CD4-positive, alpha-beta memory T cell (primary cell): ENCODE data around the gene KRTAP10-1. TPM values are rescaled to one million over a fixed set of nuclear protein-coding genes. Genes with fewer than 3 reads are reported as not detected.
A peak's percentile ranks its signal among the peaks of the same experiment; 100 is the strongest.

ENCODE experiments used
- CTCF ChIA-PET: fragments of 350-600 bp; sonication (Branson Sonifier 250); formaldehyde crosslinking; loops from one replicate; lab custom pipeline; 2021; ENCODE audit warnings: inconsistent platforms; ENCODE audit not compliant: partially characterized antibody; lab: Charles Lee
- POLR2A ChIA-PET: fragments of 350-600 bp; sonication (Branson Sonifier 250); formaldehyde crosslinking; loops from one replicate; lab custom pipeline; 2021; ENCODE audit not compliant: partially characterized antibody; lab: Charles Lee
- DNase-seq, 5 donors: peaks; one replicate each; pipeline versions ENCODE4 v3.0.0 to v3.0.0-alpha.2; 2020 to 2022; ENCODE audit warnings: mixed read lengths in 1 of 5
- H3K27ac ChIP-seq: one replicate; pipeline ENCODE4 v1.7.0; 2013; ENCODE audit warnings: low read depth, low read length
- H3K27me3 ChIP-seq: 2 replicates; pipeline ENCODE4 v1.7.0; 2013; ENCODE audit warnings: mild to moderate bottlenecking, low read length, moderate library complexity; ENCODE audit not compliant: insufficient read depth
- H3K36me3 ChIP-seq: 2 replicates; pipeline ENCODE4 v1.7.0; 2013; ENCODE audit warnings: mild to moderate bottlenecking, low read length, moderate library complexity; ENCODE audit not compliant: insufficient read depth
- H3K4me1 ChIP-seq: 2 replicates; pipeline ENCODE4 v1.7.0; 2013; ENCODE audit warnings: mild to moderate bottlenecking, low read length, moderate library complexity; ENCODE audit not compliant: insufficient read depth
- H3K4me3 ChIP-seq, 2 donors: one replicate each; pipeline ENCODE4 v1.7.0; 2013; ENCODE audit warnings: low read length in 2 of 2, mild to moderate bottlenecking in 1 of 2
- H3K9me3 ChIP-seq, 2 donors: one replicate each; pipeline ENCODE4 v1.7.0; 2013; ENCODE audit warnings: low read length in 2 of 2, control low read depth in 1 of 2; ENCODE audit not compliant: control insufficient read depth in 1 of 2
- H3K27ac Mint-ChIP-seq, 7 donors: one replicate each; pipeline ENCODE4 v1.8.0; 2020 to 2021; ENCODE audit warnings: mixed read lengths in 7 of 7, mild to moderate bottlenecking in 6 of 7, inconsistent platforms in 3 of 7, moderate library complexity in 3 of 7
- H3K27me3 Mint-ChIP-seq, 2 donors: one replicate each; pipeline ENCODE4 v1.8.0; 2020 to 2021; ENCODE audit warnings: mixed read lengths in 2 of 2
- H3K36me3 Mint-ChIP-seq, 2 donors: one replicate each; pipeline ENCODE4 v1.8.0; 2020 to 2021; ENCODE audit warnings: mixed read lengths in 2 of 2, inconsistent platforms in 1 of 2, mild to moderate bottlenecking in 1 of 2
- H3K4me1 Mint-ChIP-seq, 4 donors: one replicate each; pipeline ENCODE4 v1.8.0; 2020 to 2021; ENCODE audit warnings: mixed read lengths in 4 of 4, mild to moderate bottlenecking in 1 of 4
- H3K4me3 Mint-ChIP-seq, 8 donors: one replicate each; pipeline ENCODE4 v1.8.0; 2020 to 2021; ENCODE audit warnings: mixed read lengths in 8 of 8, mild to moderate bottlenecking in 7 of 8, moderate library complexity in 6 of 8, inconsistent platforms in 3 of 8
- H3K9me3 Mint-ChIP-seq, 8 donors: one replicate each; pipeline ENCODE4 v1.8.0; 2020 to 2021; ENCODE audit warnings: mixed read lengths in 8 of 8, mild to moderate bottlenecking in 5 of 8, inconsistent platforms in 3 of 8, moderate library complexity in 1 of 8
- intact Hi-C: fragments of 100-400 bp; cut with micrococcal nuclease; formaldehyde crosslinking; loops from one replicate; pipeline ENCODE4 v1.15.1; 2023
- polyA plus RNA-seq, 2 donors: library from polyadenylated mRNA; unstranded; fragments of 300-500 nt; fragmentation: Illumina TruSeq; gene quantifications; one replicate each; pipeline ENCODE4 v1.2.3, GENCODE V29; 2021
- total RNA-seq, 2 experiments: library from RNA; stranded (reverse); gene quantifications; one replicate each; pipeline ENCODE4 v1.2.3, GENCODE V29; 2021

Gene KRTAP10-1
- total and polyA plus RNA-seq, 4 experiments from 2014 or later: not detected

DNA sequence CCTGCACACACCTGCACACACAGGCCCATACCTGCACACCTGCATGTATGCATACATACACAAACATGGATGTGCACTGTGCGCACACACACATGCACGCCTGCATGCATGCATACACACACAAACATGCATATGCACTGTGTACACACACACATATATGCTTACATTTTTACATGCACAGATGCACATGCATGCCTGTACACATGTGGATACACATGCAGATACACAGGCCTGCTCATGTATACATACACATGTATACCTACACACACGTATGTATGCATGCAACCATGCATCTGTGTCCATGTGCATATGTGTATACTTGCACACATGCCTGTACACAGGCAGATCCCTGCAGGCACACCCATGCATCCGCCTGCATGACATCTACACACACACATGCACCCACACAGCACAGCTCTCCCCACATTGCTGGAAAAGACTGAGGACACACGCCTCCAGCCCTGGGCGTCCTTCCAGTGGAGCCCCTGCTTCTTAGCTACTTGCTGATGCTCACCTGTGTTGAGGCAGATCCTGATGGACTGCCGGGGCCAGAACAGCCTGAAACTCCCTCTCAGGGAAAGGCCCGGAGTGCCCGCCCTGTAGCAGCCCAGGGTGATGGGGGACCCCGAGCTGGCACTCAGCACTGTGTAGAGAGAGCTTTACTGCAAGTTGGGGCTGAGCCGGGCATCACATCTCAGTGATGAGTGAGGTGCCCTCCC lies 28.6 kb downstream of the KRTAP10-1 start:
- intact Hi-C loops: loop anchor here (2.0 kb wide), 1 partner anchor 421 kb away; no protein-coding TSS in a partner anchor
- H3K27me3 Mint-ChIP-seq: no peaks in the 10 kb centered on the region
- no peaks in the 10 kb centered on the region for H3K36me3 Mint-ChIP-seq
- Histone ChIP-seq H3K27me3 (no peaks in the 10 kb centered on the region), H3K9me3 (no peaks in the 10 kb centered on the region), H3K27ac (no peak overlapping the region), H3K4me1 (peaks cover 10% of the 10 kb centered on the region), H3K4me3 (no peak overlapping the region), H3K36me3 (no peaks in the 10 kb centered on the region)
- H3K9me3 Mint-ChIP-seq: no peaks in the 10 kb centered on the region
- peak overlapping the region in 6 of 8 donors; percentile 36 to 67 (median 50) for H3K4me3 Mint-ChIP-seq
- POLR2A ChIA-PET: interaction anchor here (1.0 to 2.5 kb wide), 6 partner anchors 36 to 290 kb away, joined by 3 to 20 read pairs (median 4); partner anchors contain the start of genes KRTAP12-4 and UBE2G2
- CTCF ChIA-PET: interaction anchor here (0.6 to 11.0 kb wide), 52 partner anchors 9 to 383 kb away, joined by 3 to 269 read pairs (median 4); partner anchors contain the start of genes KRTAP10-12, KRTAP12-3, SUMO3 and UBE2G2
- H3K4me1 Mint-ChIP-seq: peaks cover 0 to 1% (median 0%) of the 10 kb centered on the region in 4 donors
- DNase-seq: peak in 1 of 5 donors; percentile 9
- no peak overlapping the region for H3K27ac Mint-ChIP-seq

DNA sequence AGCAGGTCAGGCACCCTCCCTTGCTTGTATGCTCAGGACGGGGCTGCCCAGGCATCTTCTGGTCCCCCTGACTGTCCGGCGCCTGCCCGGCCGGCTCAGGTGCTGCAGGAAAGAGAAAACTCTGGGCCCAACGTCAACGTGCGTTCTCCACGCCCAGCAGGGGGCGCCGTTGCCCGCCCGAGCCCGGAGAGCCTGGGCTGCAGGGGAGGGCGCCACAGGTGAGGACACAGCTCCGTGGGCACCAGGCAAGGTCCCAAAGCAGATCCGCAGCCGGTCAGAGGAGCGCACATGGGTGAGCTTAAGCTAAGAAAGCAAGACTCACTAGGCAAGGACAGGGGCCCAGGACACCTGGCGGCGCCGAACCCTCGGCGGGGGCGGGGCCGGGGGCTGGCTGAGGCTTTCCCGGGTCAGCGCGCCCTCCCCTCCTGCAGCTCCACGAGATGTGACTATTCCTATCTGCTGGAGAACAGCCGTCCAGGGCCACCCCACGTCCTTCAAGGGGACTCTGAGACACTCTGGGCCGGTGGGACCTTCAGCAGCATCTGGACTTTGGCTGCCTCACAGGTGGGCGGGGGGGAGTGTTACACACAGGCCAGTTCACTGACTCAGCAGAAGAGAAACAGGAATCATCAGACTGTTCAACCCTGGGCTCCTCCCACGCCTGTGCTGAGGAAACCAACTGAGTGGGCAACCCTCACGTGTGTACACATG lies 29.3 kb downstream of the KRTAP10-1 start:
- Histone ChIP-seq H3K36me3 (no peaks in the 10 kb centered on the region), H3K27me3 (no peaks in the 10 kb centered on the region), H3K4me1 (peaks cover 10% of the 10 kb centered on the region), H3K9me3 (no peaks in the 10 kb centered on the region), H3K4me3 (peak overlapping the region in 1 of 2 donors; percentile 51), H3K27ac (no peak overlapping the region)
- no peaks in the 10 kb centered on the region for H3K27me3 Mint-ChIP-seq
- POLR2A ChIA-PET: interaction anchor here (1.0 to 2.5 kb wide), 6 partner anchors 37 to 291 kb away, joined by 3 to 20 read pairs (median 4); partner anchors contain the start of genes KRTAP12-4 and UBE2G2
- H3K9me3 Mint-ChIP-seq: no peaks in the 10 kb centered on the region
- no peaks in the 10 kb centered on the region for H3K36me3 Mint-ChIP-seq
- peak overlapping the region in 7 of 8 donors; percentile 36 to 77 (median 67) for H3K4me3 Mint-ChIP-seq
- H3K27ac Mint-ChIP-seq: no peak overlapping the region
- peak; percentile 75 to 84 (median 81) for DNase-seq
- CTCF ChIA-PET: interaction anchor here (0.6 to 11.0 kb wide), 54 partner anchors 8 to 384 kb away, joined by 3 to 269 read pairs (median 4); partner anchors contain the start of genes KRTAP10-12, KRTAP12-3, SUMO3 and UBE2G2
- H3K4me1 Mint-ChIP-seq: peaks cover 0 to 1% (median 0%) of the 10 kb centered on the region in 4 donors
- intact Hi-C loops: loop anchor here (1.0 to 2.0 kb wide), 2 partner anchors 283 to 422 kb away; no protein-coding TSS in a partner anchor

DNA sequence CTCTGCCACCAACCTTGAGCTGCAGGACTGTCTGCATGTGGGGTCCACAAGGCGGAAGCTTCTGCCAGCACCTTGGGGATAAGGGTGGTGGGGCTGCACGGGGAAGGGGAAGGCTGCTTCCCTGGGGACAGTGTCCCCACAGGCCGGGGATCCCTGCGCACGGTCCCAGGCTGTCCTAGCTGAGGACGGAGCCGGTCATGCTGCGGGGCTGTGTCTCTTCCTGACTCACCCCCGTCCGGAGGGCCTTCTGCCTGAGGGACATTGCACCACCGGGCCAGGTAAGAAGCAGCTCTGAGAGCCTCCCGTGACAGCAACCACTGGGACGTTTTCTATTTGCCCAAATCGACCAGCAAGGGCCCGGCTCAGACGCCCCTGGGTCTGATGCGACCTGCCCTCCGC lies 29.9 kb downstream of the KRTAP10-1 start:
- Mint-ChIP-seq H3K4me1 (peaks cover 0 to 1% (median 0%) of the 10 kb centered on the region in 4 donors), H3K27ac (no peak overlapping the region), H3K27me3 (no peaks in the 10 kb centered on the region), H3K4me3 (peak overlapping the region in 1 of 8 donors; percentile 61), H3K36me3 (no peaks in the 10 kb centered on the region), H3K9me3 (no peaks in the 10 kb centered on the region)
- H3K36me3 ChIP-seq: no peaks in the 10 kb centered on the region
- H3K4me3 ChIP-seq: no peak overlapping the region
- DNase-seq: no peak
- H3K4me1 ChIP-seq: peaks cover 10% of the 10 kb centered on the region
- POLR2A ChIA-PET: interaction anchor here (1.0 to 2.5 kb wide), 6 partner anchors 37 to 291 kb away, joined by 3 to 20 read pairs (median 4); partner anchors contain the start of genes KRTAP12-4 and UBE2G2
- no peaks in the 10 kb centered on the region for H3K27me3 ChIP-seq
- no peaks in the 10 kb centered on the region for H3K9me3 ChIP-seq
- CTCF ChIA-PET: interaction anchor here (0.8 to 11.0 kb wide), 46 partner anchors 8 to 384 kb away, joined by 3 to 269 read pairs (median 4); partner anchors contain the start of genes KRTAP10-12, KRTAP12-3, SUMO3 and UBE2G2
- H3K27ac ChIP-seq: no peak overlapping the region
- intact Hi-C loops: loop anchor here (1.0 to 2.0 kb wide), 2 partner anchors 283 to 423 kb away; no protein-coding TSS in a partner anchor

DNA sequence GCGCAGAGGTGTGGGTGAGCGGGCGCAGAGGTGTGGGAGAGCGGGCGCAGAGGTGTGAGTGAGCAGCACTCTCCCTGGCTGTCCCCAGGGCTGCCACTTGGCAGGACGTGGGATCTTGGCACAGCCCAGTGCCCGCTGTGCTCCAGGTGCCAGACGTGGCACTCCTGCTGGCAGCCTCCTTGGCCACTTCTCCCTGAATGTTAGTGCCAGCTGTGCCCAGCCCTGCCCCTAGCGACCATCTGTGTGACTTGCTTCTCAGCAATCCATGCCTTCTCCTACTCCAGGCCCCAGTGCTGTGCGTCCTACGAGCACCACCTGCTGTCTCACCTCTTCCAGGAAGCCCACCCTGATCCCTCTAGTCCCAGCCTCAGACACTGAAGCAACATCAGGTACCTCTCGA lies 30.5 kb downstream of the KRTAP10-1 start:
- POLR2A ChIA-PET: interaction anchor here (2.4 to 2.5 kb wide), 2 partner anchors 233 to 284 kb away, joined by 14 to 20 read pairs; no protein-coding TSS in a partner anchor
- Histone ChIP-seq H3K4me3 (no peak overlapping the region), H3K27ac (no peak overlapping the region), H3K4me1 (peaks cover 10% of the 10 kb centered on the region), H3K9me3 (no peaks in the 10 kb centered on the region), H3K27me3 (no peaks in the 10 kb centered on the region), H3K36me3 (no peaks in the 10 kb centered on the region)
- Mint-ChIP-seq H3K27me3 (no peaks in the 10 kb centered on the region), H3K4me1 (no peaks in the 10 kb centered on the region), H3K9me3 (no peaks in the 10 kb centered on the region), H3K36me3 (no peaks in the 10 kb centered on the region), H3K27ac (no peak overlapping the region), H3K4me3 (peak overlapping the region in 1 of 8 donors; percentile 20)
- CTCF ChIA-PET: interaction anchor here (1.0 to 11.0 kb wide), 26 partner anchors 8 to 308 kb away, joined by 3 to 269 read pairs (median 6); partner anchors contain the start of genes KRTAP10-12, KRTAP12-3, SUMO3 and UBE2G2
- intact Hi-C loops: no loop called here
- DNase-seq: no peak

DNA sequence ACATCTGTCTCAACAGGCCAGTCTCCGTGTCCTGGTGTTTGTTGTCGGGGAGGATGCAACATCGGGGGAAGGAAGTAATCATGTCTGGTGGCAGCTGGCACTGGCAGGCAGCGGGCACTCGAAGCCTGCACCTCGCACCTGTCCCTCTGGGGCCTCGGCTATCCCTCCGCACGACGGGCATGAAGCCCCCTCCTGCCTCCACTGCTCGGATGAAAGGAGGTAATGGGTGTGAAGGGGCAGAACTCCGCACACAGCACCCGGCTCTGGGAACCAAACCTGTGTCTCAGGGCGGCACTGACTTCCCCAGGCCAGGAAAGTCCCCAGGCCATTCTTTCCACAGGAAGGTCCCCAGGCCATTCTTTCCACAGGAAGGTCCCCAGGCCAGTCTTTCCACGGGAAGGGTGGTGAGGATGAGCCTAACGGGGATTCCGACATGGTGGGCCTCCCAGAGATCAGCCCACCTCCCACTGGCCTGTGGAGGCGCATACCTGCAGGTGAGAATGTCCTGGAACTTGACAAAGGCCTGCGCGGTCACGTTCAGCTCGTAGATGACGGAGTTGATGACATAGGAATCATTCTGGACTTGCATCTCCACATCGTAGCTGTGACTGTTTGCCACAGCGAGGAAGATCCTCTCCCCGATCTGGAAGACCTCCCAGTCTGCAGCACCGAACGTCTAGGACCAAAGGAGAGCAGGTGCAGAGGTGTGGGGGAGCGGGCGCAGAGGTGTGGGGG lies 31.1 kb downstream of the KRTAP10-1 start:
- intact Hi-C loops: no loop called here
- POLR2A ChIA-PET: interaction anchor here (2.4 kb wide), 1 partner anchor 233 kb away, joined by 20 read pairs; no protein-coding TSS in a partner anchor
- Mint-ChIP-seq H3K27me3 (no peaks in the 10 kb centered on the region), H3K4me3 (no peak overlapping the region), H3K27ac (no peak overlapping the region), H3K9me3 (no peaks in the 10 kb centered on the region), H3K4me1 (no peaks in the 10 kb centered on the region), H3K36me3 (no peaks in the 10 kb centered on the region)
- Histone ChIP-seq H3K27me3 (no peaks in the 10 kb centered on the region), H3K9me3 (no peaks in the 10 kb centered on the region), H3K27ac (no peak overlapping the region), H3K4me3 (no peak overlapping the region), H3K36me3 (no peaks in the 10 kb centered on the region), H3K4me1 (peaks cover 10% of the 10 kb centered on the region)
- DNase-seq: no peak
- CTCF ChIA-PET: interaction anchor here (3.5 to 11.0 kb wide), 3 partner anchors 232 to 292 kb away, joined by 24 to 269 read pairs (median 77); partner anchors contain the start of gene UBE2G2

DNA sequence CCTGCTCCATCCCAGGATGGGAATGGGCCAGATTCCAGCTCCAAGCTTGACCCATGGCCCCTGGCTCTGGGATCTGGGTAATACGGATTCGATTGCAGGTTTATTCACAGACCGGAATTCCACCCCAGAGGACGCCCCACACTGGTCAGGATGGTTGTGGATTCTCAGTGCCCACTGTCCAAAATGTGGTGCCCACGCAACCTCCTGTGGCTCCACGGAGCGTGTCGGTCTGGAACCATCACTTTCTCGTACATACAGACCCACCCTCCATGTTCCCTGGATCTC lies 31.6 kb downstream of the KRTAP10-1 start:
- Mint-ChIP-seq H3K27me3 (no peaks in the 10 kb centered on the region), H3K36me3 (no peaks in the 10 kb centered on the region), H3K4me3 (no peak overlapping the region), H3K9me3 (no peaks in the 10 kb centered on the region), H3K27ac (no peak overlapping the region), H3K4me1 (no peaks in the 10 kb centered on the region)
- ChIA-PET CTCF (interaction anchor here (3.5 to 11.0 kb wide), 3 partner anchors 233 to 292 kb away, joined by 24 to 269 read pairs (median 77); partner anchors contain the start of gene UBE2G2), POLR2A (no interaction called here)
- Histone ChIP-seq H3K27me3 (no peaks in the 10 kb centered on the region), H3K4me1 (peaks cover 10% of the 10 kb centered on the region), H3K36me3 (no peaks in the 10 kb centered on the region), H3K9me3 (no peaks in the 10 kb centered on the region), H3K4me3 (no peak overlapping the region), H3K27ac (no peak overlapping the region)
- DNase-seq: no peak
- intact Hi-C loops: no loop called here
